PFSK-1 (cell line): Measurements from ENCODE around the gene RFX3.

ENCODE experiments used
- FOXP2 ChIP-seq: optimal IDR thresholded peaks from 2 replicates; pipeline ENCODE3; 2011; ENCODE audit warnings: borderline replicate concordance, control low read depth, inconsistent platforms; ENCODE audit not compliant: insufficient read depth; ENCODE audit errors: extremely low read length, extremely low read depth
- POLR2AphosphoS5 ChIP-seq: IDR thresholded peaks from 2 replicates; pipeline ENCODE4 v1.6.1; 2012; ENCODE audit warnings: low read depth, mild to moderate bottlenecking, control low read depth, low read length, moderate library complexity
- SIN3A ChIP-seq: IDR thresholded peaks from 2 replicates; pipeline ENCODE4 v1.6.1; 2012; ENCODE audit warnings: mild to moderate bottlenecking, low read length, moderate library complexity, borderline replicate concordance; ENCODE audit not compliant: insufficient read depth
- TAF1 ChIP-seq: IDR thresholded peaks from 2 replicates; pipeline ENCODE4 v1.6.1; 2012; ENCODE audit warnings: low read length, control low read depth, borderline replicate concordance; ENCODE audit not compliant: insufficient read depth
- TF ChIP-seq, protein P1 (sequence below), 2 experiments: IDR thresholded peaks; 2 replicates each; pipeline versions ENCODE4 v1.6.1 to v1.8.0; 2011 to 2012; ENCODE audit warnings: low read depth in 2 of 2, low read length in 2 of 2, control low read depth in 1 of 2, inconsistent platforms in 1 of 2, mild to moderate bottlenecking in 1 of 2, moderate library complexity in 1 of 2; ENCODE audit not compliant: insufficient read depth in 1 of 2

The RFX3 gene

DNA sequence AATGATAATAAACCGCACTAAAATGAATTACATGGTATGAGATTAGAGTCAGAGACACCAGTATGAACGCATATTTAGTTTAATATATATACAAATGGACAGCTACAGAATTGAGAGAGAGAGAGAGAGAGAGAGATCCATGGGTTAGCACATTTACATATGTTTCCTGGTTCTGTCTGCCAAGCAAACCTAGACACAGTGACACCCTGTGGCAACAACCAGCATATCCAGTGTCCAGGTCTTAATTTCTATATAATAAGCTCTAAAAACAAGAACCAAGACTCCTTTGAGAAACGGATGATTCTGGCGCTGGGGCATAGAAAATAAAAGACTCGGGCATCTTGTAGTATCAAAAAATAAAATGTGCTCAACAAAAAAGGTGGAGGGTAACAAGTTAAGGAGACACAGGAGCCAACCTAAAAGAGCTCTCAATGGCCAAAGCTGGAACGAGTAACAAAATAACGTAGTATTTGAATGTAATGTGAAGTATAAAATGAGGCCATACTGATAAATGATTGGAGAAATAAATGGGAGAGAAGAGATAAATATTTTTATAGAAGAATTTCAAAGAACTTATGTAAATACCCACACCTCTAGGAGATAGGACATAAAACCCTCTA, 84.5 kb downstream of the RFX3 start:
- TF ChIP-seq POLR2AphosphoS5: no peak
- TF ChIP-seq, protein P1, sequence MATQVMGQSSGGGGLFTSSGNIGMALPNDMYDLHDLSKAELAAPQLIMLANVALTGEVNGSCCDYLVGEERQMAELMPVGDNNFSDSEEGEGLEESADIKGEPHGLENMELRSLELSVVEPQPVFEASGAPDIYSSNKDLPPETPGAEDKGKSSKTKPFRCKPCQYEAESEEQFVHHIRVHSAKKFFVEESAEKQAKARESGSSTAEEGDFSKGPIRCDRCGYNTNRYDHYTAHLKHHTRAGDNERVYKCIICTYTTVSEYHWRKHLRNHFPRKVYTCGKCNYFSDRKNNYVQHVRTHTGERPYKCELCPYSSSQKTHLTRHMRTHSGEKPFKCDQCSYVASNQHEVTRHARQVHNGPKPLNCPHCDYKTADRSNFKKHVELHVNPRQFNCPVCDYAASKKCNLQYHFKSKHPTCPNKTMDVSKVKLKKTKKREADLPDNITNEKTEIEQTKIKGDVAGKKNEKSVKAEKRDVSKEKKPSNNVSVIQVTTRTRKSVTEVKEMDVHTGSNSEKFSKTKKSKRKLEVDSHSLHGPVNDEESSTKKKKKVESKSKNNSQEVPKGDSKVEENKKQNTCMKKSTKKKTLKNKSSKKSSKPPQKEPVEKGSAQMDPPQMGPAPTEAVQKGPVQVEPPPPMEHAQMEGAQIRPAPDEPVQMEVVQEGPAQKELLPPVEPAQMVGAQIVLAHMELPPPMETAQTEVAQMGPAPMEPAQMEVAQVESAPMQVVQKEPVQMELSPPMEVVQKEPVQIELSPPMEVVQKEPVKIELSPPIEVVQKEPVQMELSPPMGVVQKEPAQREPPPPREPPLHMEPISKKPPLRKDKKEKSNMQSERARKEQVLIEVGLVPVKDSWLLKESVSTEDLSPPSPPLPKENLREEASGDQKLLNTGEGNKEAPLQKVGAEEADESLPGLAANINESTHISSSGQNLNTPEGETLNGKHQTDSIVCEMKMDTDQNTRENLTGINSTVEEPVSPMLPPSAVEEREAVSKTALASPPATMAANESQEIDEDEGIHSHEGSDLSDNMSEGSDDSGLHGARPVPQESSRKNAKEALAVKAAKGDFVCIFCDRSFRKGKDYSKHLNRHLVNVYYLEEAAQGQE (IDR thresholded peaks at IDR 0.05; ENCODE audit: insufficient read depth in 1 of 2, low read depth in 2 of 2, low read length in 2 of 2): no peak
- TF ChIP-seq SIN3A: no peak
- TF ChIP-seq TAF1: no peak
- no peak for TF ChIP-seq FOXP2

DNA sequence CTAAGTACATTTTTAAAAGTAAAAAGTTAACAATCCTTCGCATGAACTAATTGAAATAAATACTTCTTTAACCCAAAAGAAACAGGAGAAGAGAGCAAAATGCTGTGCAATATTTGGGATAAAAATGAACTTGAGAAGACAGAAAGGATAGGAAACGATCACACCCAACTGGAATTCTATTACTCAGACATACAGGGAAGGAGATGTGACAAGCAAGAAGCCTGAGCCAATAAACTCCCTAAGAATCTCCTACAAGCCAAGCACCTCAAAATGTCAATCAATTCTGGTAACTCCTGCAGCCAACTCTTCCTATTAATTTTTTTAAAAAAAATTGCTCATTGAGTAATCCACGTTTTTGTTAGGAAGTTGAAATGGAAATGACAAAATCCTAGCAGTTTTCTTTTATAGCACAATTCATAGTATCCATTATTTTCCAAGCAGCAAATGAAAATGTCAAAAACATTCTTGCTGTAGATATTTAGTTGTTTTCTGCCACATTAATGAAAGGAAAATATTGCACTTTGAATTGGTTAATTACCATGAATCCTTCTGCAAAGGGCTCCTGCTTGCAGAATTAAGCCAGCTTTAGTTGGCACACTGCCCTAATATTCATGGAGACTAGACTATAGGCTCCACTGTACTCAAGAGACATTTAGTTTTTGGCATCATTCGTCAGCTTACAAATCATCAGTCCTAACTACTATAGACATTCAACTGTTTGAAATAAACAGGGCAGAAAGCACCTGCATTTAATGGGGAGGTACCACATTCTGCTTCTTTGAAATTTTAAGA, 89.0 kb downstream of the RFX3 start:
- TF ChIP-seq SIN3A (no peak), TAF1 (no peak), FOXP2 (no peak), POLR2AphosphoS5 (no peak)
- TF ChIP-seq, protein P1 (IDR thresholded peaks at IDR 0.05; ENCODE audit: insufficient read depth in 1 of 2, low read depth in 2 of 2, low read length in 2 of 2): no peak

DNA sequence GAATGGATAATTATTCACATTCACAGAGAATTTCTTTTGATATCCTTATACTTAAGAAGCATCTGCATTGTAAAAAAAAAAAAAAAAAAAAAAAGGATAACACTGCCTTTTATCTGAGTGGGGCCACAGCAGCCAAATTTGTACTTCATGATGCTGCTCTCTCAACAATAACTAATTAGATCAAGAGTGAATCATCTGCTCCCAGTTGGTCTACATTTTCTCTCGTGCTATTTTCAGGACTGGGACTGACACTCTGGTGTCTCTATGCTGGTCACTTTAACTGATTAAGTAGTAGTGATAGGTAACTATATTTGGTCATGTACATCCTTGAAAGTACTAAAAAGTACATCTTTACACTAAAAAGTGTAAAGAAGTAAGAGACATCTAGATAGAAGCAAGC, 90.1 kb downstream of the RFX3 start:
- TF ChIP-seq TAF1: no peak
- TF ChIP-seq, protein P1 (IDR thresholded peaks at IDR 0.05; ENCODE audit: insufficient read depth in 1 of 2, low read depth in 2 of 2, low read length in 2 of 2): no peak
- TF ChIP-seq POLR2AphosphoS5: no peak

DNA sequence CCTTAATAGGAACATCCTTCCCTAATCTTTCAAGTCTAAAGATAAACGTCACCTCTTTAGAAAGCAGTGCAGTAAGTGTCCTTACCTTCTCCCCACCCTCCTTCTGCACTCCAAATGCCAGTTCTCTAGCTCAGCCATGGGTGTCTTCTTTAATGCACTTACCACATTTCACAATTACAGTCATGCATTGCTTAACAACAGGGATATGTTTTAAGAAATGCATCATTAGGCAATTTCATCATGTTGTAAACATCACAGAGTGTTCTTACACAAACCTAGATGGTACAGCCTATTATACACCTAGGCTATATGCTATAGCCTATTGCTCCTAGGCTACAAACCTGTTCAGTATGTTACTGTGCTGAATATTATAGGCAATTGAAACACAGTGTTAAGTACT, 91.2 kb downstream of the RFX3 start:
- TF ChIP-seq SIN3A (no peak), TAF1 (no peak), POLR2AphosphoS5 (no peak), FOXP2 (no peak)
- TF ChIP-seq, protein P1 (IDR thresholded peaks at IDR 0.05; ENCODE audit: insufficient read depth in 1 of 2, low read depth in 2 of 2, low read length in 2 of 2): no peak
